Tibial artery (tissue), 4 donors: ENCODE measurements around the gene ACADVL.

Experiments
- DNase-seq, 2 donors: peaks; one replicate each; pipeline ENCODE4 v3.0.0-alpha.2; 2019
- H3K27ac ChIP-seq, 2 donors: fragments of 200-600 bp; sonication (generic) in 1 of 2; 1 replicate in 1 of 2; 2 replicates in 1 of 2; pipeline ENCODE4 v1.5.1; 2018 to 2019; ENCODE audit warnings: mild to moderate bottlenecking in 1 of 2
- H3K27me3 ChIP-seq, 2 donors: fragments of 200-600 bp; sonication (generic) in 1 of 2; one replicate each; pipeline versions ENCODE4 v1.5.1 to v1.6.0; 2016 to 2019
- H3K36me3 ChIP-seq, 3 donors: fragments of 200-600 bp; sonication (generic) in 2 of 3; one replicate each; pipeline ENCODE4 v1.5.1; 2016 to 2019; ENCODE audit warnings: mild to moderate bottlenecking in 2 of 3
- H3K4me1 ChIP-seq, 4 donors: fragments of 200-600 bp; sonication (generic) in 2 of 4; 1 replicate in 3 of 4; 2 replicates in 1 of 4; pipeline ENCODE4 v1.5.1; 2016 to 2019
- H3K4me3 ChIP-seq, 2 donors: fragments of 200-600 bp; sonication (generic) in 1 of 2; 1 replicate in 1 of 2; 2 replicates in 1 of 2; pipeline ENCODE4 v1.5.1; 2018 to 2019; ENCODE audit warnings: mild to moderate bottlenecking in 2 of 2
- H3K9me3 ChIP-seq, 3 donors: fragments of 200-600 bp; sonication (generic) in 1 of 3; one replicate each; pipeline ENCODE4 v1.5.1; 2016 to 2019
- CTCF ChIP-seq, 2 experiments: fragments of 200-600 bp in 1 of 2; fragments of 450-650 bp in 1 of 2; IDR thresholded peaks; one replicate each; pipeline ENCODE4 v1.5.1; 2017 to 2019; ENCODE audit warnings: antibody characterized with exemption in 2 of 2, mild to moderate bottlenecking in 1 of 2, moderate library complexity in 1 of 2
- intact Hi-C: fragments of 100-400 bp; cut with DNase I; formaldehyde crosslinking; loops from one replicate; pipeline ENCODE4 v1.15.0; 2023; ENCODE audit warnings: low total_unique reads

Gene ACADVL

GRCh38 chr17:7262192-7262934 is 42.6 kb downstream of the ACADVL start, which contains the start of gene CLDN7:
Gene CLDN7, minus strand, starts transcription at chr17:7262478. Its CDS starts 435 bp downstream, at chr17:7262043.
- H3K36me3 ChIP-seq, result peaks cover 9 to 29% (median 23%) of the 10 kb centered on the region in 3 donors
- TF ChIP-seq CTCF (IDR thresholded peaks at IDR 0.05), result no peak
- H3K27ac ChIP-seq, result no peak within 1 kb of the TSS
- DNase-seq, result no peak
- intact Hi-C loops, result loop anchor here (5.0 kb wide), 1 partner anchor 40 kb away; no protein-coding TSS in a partner anchor
- peak within 1 kb of the TSS; percentile 32 to 52 for H3K4me3 ChIP-seq
- no peaks in the 10 kb centered on the region for H3K9me3 ChIP-seq
- peaks cover 6 to 65% of the 10 kb centered on the region in 2 donors for H3K27me3 ChIP-seq
- H3K4me1 ChIP-seq, result peaks cover 0 to 38% (median 21%) of the 10 kb centered on the region in 4 donors

GRCh38 chr17:7262935-7263800 is 43.4 kb downstream of the ACADVL start:
- intact Hi-C loops, result loop anchor here (5.0 kb wide), 1 partner anchor 39 kb away; no protein-coding TSS in a partner anchor
- H3K27me3 ChIP-seq, result peaks cover 6 to 69% of the 10 kb centered on the region in 2 donors
- no peak overlapping the region for H3K27ac ChIP-seq
- peaks cover 0 to 38% (median 21%) of the 10 kb centered on the region in 4 donors for H3K4me1 ChIP-seq
- no peak for DNase-seq
- no peak overlapping the region for H3K4me3 ChIP-seq
- TF ChIP-seq CTCF (IDR thresholded peaks at IDR 0.05), result no peak
- H3K9me3 ChIP-seq, result no peaks in the 10 kb centered on the region
- H3K36me3 ChIP-seq, result peaks cover 6 to 21% (median 17%) of the 10 kb centered on the region in 3 donors

GRCh38 chr17:7263801-7264078 is 44.0 kb downstream of the ACADVL start:
- no peak for TF ChIP-seq CTCF (IDR thresholded peaks at IDR 0.05)
- Histone ChIP-seq H3K27ac (no peak overlapping the region), H3K36me3 (peaks cover 2 to 16% (median 11%) of the 10 kb centered on the region in 3 donors), H3K4me1 (peaks cover 0 to 38% (median 21%) of the 10 kb centered on the region in 4 donors), H3K4me3 (no peak overlapping the region), H3K27me3 (peaks cover 6 to 74% of the 10 kb centered on the region in 2 donors), H3K9me3 (no peaks in the 10 kb centered on the region)
- no peak for DNase-seq
- intact Hi-C loops, result loop anchor here (5.0 kb wide), 1 partner anchor 39 kb away; no protein-coding TSS in a partner anchor

GRCh38 chr17:7266784-7267183 is 47.0 kb downstream of the ACADVL start:
- TF ChIP-seq CTCF (IDR thresholded peaks at IDR 0.05), result no peak
- Histone ChIP-seq H3K27ac (no peak overlapping the region), H3K4me3 (no peak overlapping the region), H3K36me3 (no peaks in the 10 kb centered on the region), H3K4me1 (peaks cover 0 to 16% (median 9%) of the 10 kb centered on the region in 4 donors), H3K9me3 (no peaks in the 10 kb centered on the region), H3K27me3 (peaks cover 6 to 79% of the 10 kb centered on the region in 2 donors)
- intact Hi-C loops, result no loop called here
- DNase-seq, result no peak
